Medulla oblongata (tissue), 1 donor: ENCODE data around the gene NLRC3.

ENCODE experiments used
- DNase-seq: peaks from one replicate; pipeline ENCODE4 v3.0.0-alpha.2; 2015; ENCODE audit errors: extremely low spot score

NLRC3 gene

GRCh38 chr16:3548859-3549258 lies 28.3 kb downstream of the NLRC3 start:
- no peak for DNase-seq

- DNase-seq: no peak
These were observed 28.8 kb downstream of the NLRC3 start for GRCh38 chr16:3548445-3548844.

GRCh38 chr16:3546986-3547682 lies 30.1 kb downstream of the NLRC3 start:
- peak; percentile 33 for DNase-seq

GRCh38 chr16:3542601-3543373 lies 34.4 kb downstream of the NLRC3 start:
- DNase-seq: no peak

GRCh38 chr16:3541527-3542155 lies 35.6 kb downstream of the NLRC3 start:
- no peak for DNase-seq

- DNase-seq: no peak
These were observed 39.0 kb downstream of the NLRC3 start for GRCh38 chr16:3538222-3538621.

GRCh38 chr16:3536851-3537250 lies 40.4 kb downstream of the NLRC3 start:
- peak; percentile 53 for DNase-seq

- no peak for DNase-seq
These were observed 40.9 kb downstream of the NLRC3 start for GRCh38 chr16:3536271-3536731.

- DNase-seq: no peak
These were observed 43.1 kb downstream of the NLRC3 start for GRCh38 chr16:3534126-3534525.

- DNase-seq: no peak
These were observed 44.5 kb downstream of the NLRC3 start for GRCh38 chr16:3532741-3533140.

GRCh38 chr16:3530371-3530914 lies 46.8 kb downstream of the NLRC3 start:
- no peak for DNase-seq

GRCh38 chr16:3529175-3529574 lies 48.0 kb downstream of the NLRC3 start:
- DNase-seq: no peak

- no peak for DNase-seq
These were observed 48.8 kb downstream of the NLRC3 start for GRCh38 chr16:3528406-3528805.

GRCh38 chr16:3527216-3527829 lies 49.9 kb downstream of the NLRC3 start:
- DNase-seq: peak; percentile 78

- DNase-seq: no peak
These were observed 51.3 kb downstream of the NLRC3 start for GRCh38 chr16:3525951-3526350.

- no peak for DNase-seq
These were observed 53.9 kb downstream of the NLRC3 start for GRCh38 chr16:3523281-3523680.

GRCh38 chr16:3520841-3521240 lies 56.4 kb downstream of the NLRC3 start:
- DNase-seq: no peak

- no peak for DNase-seq
These were observed 56.8 kb downstream of the NLRC3 start for GRCh38 chr16:3520413-3520812.

- no peak for DNase-seq
These were observed 57.6 kb downstream of the NLRC3 start for GRCh38 chr16:3519581-3519980.

- DNase-seq: no peak
These were observed 58.2 kb downstream of the NLRC3 start for GRCh38 chr16:3518986-3519348.

GRCh38 chr16:3518292-3518985 lies 58.8 kb downstream of the NLRC3 start:
- DNase-seq: no peak
